IMR-90 (cell line): ENCODE results near the gene CLASRP.

Experiments
- BHLHE40 ChIP-seq: fragments of 150-350 bp; IDR thresholded peaks from 2 replicates; pipeline ENCODE4 v1.6.1; 2016; ENCODE audit warnings: mild to moderate bottlenecking, low read depth, low read length
- CEBPB ChIP-seq: IDR thresholded peaks from 2 replicates; pipeline ENCODE4 v1.6.1; 2012; ENCODE audit warnings: low read depth, low read length, improper control_type of control experiment
- FOS ChIP-seq: fragments of 150-350 bp; IDR thresholded peaks from 2 replicates; pipeline ENCODE4 v1.6.1; 2016; ENCODE audit warnings: low read depth, low read length
- MXI1 ChIP-seq: IDR thresholded peaks from 2 replicates; pipeline ENCODE4 v1.6.1; 2012; ENCODE audit warnings: low read depth, mild to moderate bottlenecking, low read length, moderate library complexity, borderline replicate concordance
- NFE2L2 ChIP-seq: fragments of 150-350 bp; IDR thresholded peaks from 2 replicates; pipeline ENCODE4 v1.6.1; 2016; ENCODE audit warnings: low read depth, mild to moderate bottlenecking, low read length
- POLR2A ChIP-seq: IDR thresholded peaks from 2 replicates; pipeline ENCODE4 v1.6.1; 2012; ENCODE audit warnings: mild to moderate bottlenecking, low read depth, low read length
- RFX5 ChIP-seq: IDR thresholded peaks from 2 replicates; pipeline ENCODE4 v1.8.0; 2012; ENCODE audit warnings: low read depth, mild to moderate bottlenecking, low read length, moderate library complexity
- TF ChIP-seq, protein P1 (sequence below): conservative IDR thresholded peaks from 2 replicates; pipeline ENCODE4 v1.5.1; 2012; ENCODE audit warnings: mild to moderate bottlenecking, low read depth, low read length, improper control_type of control experiment
- TF ChIP-seq, protein P2 (sequence below): fragments of 150-350 bp; IDR thresholded peaks from 2 replicates; pipeline ENCODE4 v1.6.1; 2017; ENCODE audit warnings: mild to moderate bottlenecking, antibody characterized with exemption, low read length, low read depth

DNA sequence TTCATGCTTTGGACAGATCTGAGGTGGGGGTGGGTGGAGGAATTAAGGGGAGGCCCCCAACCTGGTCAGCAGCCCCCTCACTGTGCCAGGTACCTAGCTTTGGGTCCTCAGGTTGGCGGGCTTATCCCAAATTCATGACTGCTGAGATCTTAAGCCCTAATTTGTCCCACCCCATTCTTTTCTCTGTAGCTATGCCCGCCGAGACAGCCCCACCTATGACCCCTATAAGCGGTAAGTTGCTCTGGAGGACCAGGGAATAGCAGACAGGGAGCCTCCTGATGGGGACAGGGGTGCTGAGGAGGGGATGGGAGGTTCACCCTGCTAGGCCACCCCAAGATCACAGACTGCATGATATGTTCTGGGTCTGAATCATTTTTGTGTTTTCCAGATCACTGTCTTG, 23.1 kb downstream of the CLASRP start:
- TF ChIP-seq, protein P1, sequence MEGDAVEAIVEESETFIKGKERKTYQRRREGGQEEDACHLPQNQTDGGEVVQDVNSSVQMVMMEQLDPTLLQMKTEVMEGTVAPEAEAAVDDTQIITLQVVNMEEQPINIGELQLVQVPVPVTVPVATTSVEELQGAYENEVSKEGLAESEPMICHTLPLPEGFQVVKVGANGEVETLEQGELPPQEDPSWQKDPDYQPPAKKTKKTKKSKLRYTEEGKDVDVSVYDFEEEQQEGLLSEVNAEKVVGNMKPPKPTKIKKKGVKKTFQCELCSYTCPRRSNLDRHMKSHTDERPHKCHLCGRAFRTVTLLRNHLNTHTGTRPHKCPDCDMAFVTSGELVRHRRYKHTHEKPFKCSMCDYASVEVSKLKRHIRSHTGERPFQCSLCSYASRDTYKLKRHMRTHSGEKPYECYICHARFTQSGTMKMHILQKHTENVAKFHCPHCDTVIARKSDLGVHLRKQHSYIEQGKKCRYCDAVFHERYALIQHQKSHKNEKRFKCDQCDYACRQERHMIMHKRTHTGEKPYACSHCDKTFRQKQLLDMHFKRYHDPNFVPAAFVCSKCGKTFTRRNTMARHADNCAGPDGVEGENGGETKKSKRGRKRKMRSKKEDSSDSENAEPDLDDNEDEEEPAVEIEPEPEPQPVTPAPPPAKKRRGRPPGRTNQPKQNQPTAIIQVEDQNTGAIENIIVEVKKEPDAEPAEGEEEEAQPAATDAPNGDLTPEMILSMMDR, result no peak
- TF ChIP-seq NFE2L2, result no peak
- no peak for TF ChIP-seq POLR2A
- no peak for TF ChIP-seq FOS
- no peak for TF ChIP-seq BHLHE40
- TF ChIP-seq CEBPB, result no peak
- no peak for TF ChIP-seq MXI1
- TF ChIP-seq, protein P2, sequence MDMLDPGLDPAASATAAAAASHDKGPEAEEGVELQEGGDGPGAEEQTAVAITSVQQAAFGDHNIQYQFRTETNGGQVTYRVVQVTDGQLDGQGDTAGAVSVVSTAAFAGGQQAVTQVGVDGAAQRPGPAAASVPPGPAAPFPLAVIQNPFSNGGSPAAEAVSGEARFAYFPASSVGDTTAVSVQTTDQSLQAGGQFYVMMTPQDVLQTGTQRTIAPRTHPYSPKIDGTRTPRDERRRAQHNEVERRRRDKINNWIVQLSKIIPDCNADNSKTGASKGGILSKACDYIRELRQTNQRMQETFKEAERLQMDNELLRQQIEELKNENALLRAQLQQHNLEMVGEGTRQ, result no peak
- no peak for TF ChIP-seq RFX5
